GM12891 (cell line): ENCODE data around the gene FUT8.

Experiments used
- POLR2A ChIP-seq: IDR thresholded peaks from 2 replicates; pipeline ENCODE4 v1.6.1; 2011; ENCODE audit warnings: low read depth, low read length, control low read depth
- POLR2AphosphoS5 ChIP-seq: IDR thresholded peaks from 2 replicates; pipeline ENCODE4 v1.6.1; 2011; ENCODE audit warnings: low read depth, low read length, control low read depth
- POU2F2 ChIP-seq: IDR thresholded peaks from 2 replicates; pipeline ENCODE4 v1.6.1; 2011; ENCODE audit warnings: low read depth, mild to moderate bottlenecking, control low read depth, low read length, moderate library complexity
- SPI1 ChIP-seq: IDR thresholded peaks from 2 replicates; pipeline ENCODE4 v1.6.1; 2011; ENCODE audit warnings: low read depth, low read length, control low read depth
- TAF1 ChIP-seq: IDR thresholded peaks from 2 replicates; pipeline ENCODE4 v1.6.1; 2011; ENCODE audit warnings: low read depth, low read length, control low read depth

DNA sequence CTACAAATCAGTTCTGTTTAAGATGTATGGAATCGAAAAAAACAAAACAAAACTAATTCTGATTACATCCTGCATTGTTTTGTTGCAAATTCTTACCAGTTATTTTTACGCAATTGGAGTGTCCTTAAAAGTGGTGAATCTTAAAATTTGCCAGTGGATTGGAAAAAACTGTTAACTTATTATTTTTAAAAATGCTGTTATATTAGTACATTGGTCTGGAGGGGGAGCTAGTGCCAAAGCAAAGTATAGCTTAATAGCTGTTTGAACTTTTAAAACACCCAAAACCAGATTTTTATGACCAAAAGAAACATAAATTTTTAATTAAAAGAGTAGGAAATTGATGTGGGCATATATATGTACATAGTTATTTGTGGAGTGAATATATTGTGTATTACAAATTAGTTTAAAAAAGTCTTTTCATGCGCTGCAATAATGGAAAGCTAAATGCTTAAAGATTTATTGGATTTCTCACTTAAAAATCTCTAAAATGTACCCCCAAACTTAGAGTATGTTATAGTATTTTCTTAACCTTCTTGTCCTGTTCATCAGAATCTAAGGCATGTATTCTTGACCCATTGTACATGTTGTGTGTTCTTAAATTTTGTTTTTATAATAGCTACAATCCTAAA lies 2.5 kb downstream of the FUT8 start:
- TF ChIP-seq POLR2A (no peak), POLR2AphosphoS5 (no peak), SPI1 (no peak), TAF1 (no peak), POU2F2 (no peak)
